GM19240 (cell line): Measurements from ENCODE around the gene IL36A.
A peak's percentile ranks its signal among the peaks of the same experiment; 100 is the strongest.

Experiments used
- DNase-seq: peaks from one replicate; pipeline ENCODE4 v3.0.0; 2011; ENCODE audit warnings: low spot score; ENCODE audit not compliant: insufficient read length

The IL36A gene

GRCh38 chr2:113005030-113005509 lies at the start of gene IL36A:
Gene IL36A (plus strand): TSS chr2:113005459. CDS start chr2:113005872, 413 bp downstream.
- DNase-seq, result no peak

- DNase-seq, result no peak
These were observed 47.7 kb upstream of the IL36A start for GRCh38 chr2:112957511-112957910.

- DNase-seq, result peak; percentile 35
These were observed 46.7 kb upstream of the IL36A start for GRCh38 chr2:112958428-112959108.

GRCh38 chr2:112959109-112959812 lies 46.0 kb upstream of the IL36A start:
- DNase-seq, result no peak

- DNase-seq, result no peak
These were observed 44.9 kb upstream of the IL36A start for GRCh38 chr2:112960230-112960825.

GRCh38 chr2:112962308-112963175 lies 42.7 kb upstream of the IL36A start:
- no peak for DNase-seq

- DNase-seq, result no peak
These were observed 38.2 kb upstream of the IL36A start for GRCh38 chr2:112967023-112967422.

GRCh38 chr2:112972423-112973086 lies 32.7 kb upstream of the IL36A start:
- no peak for DNase-seq

GRCh38 chr2:112973156-112973555 lies 32.1 kb upstream of the IL36A start:
- no peak for DNase-seq

- no peak for DNase-seq
These were observed 27.7 kb upstream of the IL36A start, which contains the start of gene IL36G for GRCh38 chr2:112977559-112978056. Gene IL36G (plus strand): TSS chr2:112978006. CDS start chr2:112978639, 633 bp downstream.

- no peak for DNase-seq
These were observed 25.5 kb upstream of the IL36A start for GRCh38 chr2:112979731-112980130.

- no peak for DNase-seq
These were observed 24.7 kb upstream of the IL36A start for GRCh38 chr2:112980537-112980936.

- no peak for DNase-seq
These were observed 20.2 kb upstream of the IL36A start for GRCh38 chr2:112985090-112985489.

GRCh38 chr2:112989611-112990010 lies 15.6 kb upstream of the IL36A start:
- no peak for DNase-seq

- DNase-seq, result no peak
These were observed 11.4 kb upstream of the IL36A start for GRCh38 chr2:112993831-112994230.

GRCh38 chr2:112994648-112995047 lies 10.6 kb upstream of the IL36A start:
- DNase-seq, result no peak

- no peak for DNase-seq
These were observed 9.8 kb upstream of the IL36A start for GRCh38 chr2:112995346-112995920.

- no peak for DNase-seq
These were observed 8.6 kb upstream of the IL36A start for GRCh38 chr2:112996635-112997034.

GRCh38 chr2:112997151-112997550 lies 8.1 kb upstream of the IL36A start:
- DNase-seq, result no peak

GRCh38 chr2:113000436-113000835 lies 4.8 kb upstream of the IL36A start:
- DNase-seq, result no peak
